HG02870 (cell line): ENCODE measurements around the gene RFTN2.
"Not testable (repeated sequence)": the region's sequence is repeated elsewhere in the genome, so short reads cannot be mapped to it uniquely, and the experiment has no call there.

ENCODE experiments used
- ATAC-seq: cut with Tn5 transposase; IDR thresholded peaks from one replicate; pipeline ENCODE4 v1.9.1; 2021; ENCODE audit warnings: mild to moderate bottlenecking, moderate library complexity; ENCODE audit not compliant: unreplicated experiment

The RFTN2 gene

GRCh38 chr2:197606180-197606579 is 69.2 kb downstream of the RFTN2 start:
- peak; percentile 92 for ATAC-seq

- ATAC-seq = peak; percentile 33
These were observed 71.1 kb downstream of the RFTN2 start for GRCh38 chr2:197604117-197604860.

GRCh38 chr2:197601726-197602125 is 73.7 kb downstream of the RFTN2 start:
- ATAC-seq = no peak

- ATAC-seq = no peak
These were observed 75.1 kb downstream of the RFTN2 start for GRCh38 chr2:197600306-197600705.

- peak; percentile 79 for ATAC-seq
These were observed 76.0 kb downstream of the RFTN2 start for GRCh38 chr2:197599285-197599965.

GRCh38 chr2:197598450-197598849 is 76.9 kb downstream of the RFTN2 start:
- ATAC-seq = no peak

GRCh38 chr2:197597166-197597565 is 78.2 kb downstream of the RFTN2 start:
- ATAC-seq = no peak

GRCh38 chr2:197596766-197597165 is 78.6 kb downstream of the RFTN2 start:
- ATAC-seq = no peak

GRCh38 chr2:197591339-197592072 is 83.9 kb downstream of the RFTN2 start:
- ATAC-seq = no peak

- not testable (repeated sequence) for ATAC-seq
These were observed 88.1 kb downstream of the RFTN2 start for GRCh38 chr2:197587255-197587654.

- not testable (repeated sequence) for ATAC-seq
These were observed 95.2 kb downstream of the RFTN2 start for GRCh38 chr2:197580166-197580565.

GRCh38 chr2:197578294-197578693 is 97.1 kb downstream of the RFTN2 start:
- ATAC-seq = not testable (repeated sequence)

GRCh38 chr2:197577446-197577845 is 97.9 kb downstream of the RFTN2 start:
- no peak for ATAC-seq

GRCh38 chr2:197576631-197577030 is 98.8 kb downstream of the RFTN2 start:
- ATAC-seq = no peak

GRCh38 chr2:197575987-197576386 is 99.4 kb downstream of the RFTN2 start:
- ATAC-seq = no peak

- ATAC-seq = no peak
These were observed 101.8 kb downstream of the RFTN2 start for GRCh38 chr2:197573608-197574007.

GRCh38 chr2:197571627-197572271 is 103.6 kb downstream of the RFTN2 start:
- ATAC-seq = no peak

GRCh38 chr2:197560146-197560665 is 115.2 kb downstream of the RFTN2 start:
- no peak for ATAC-seq

- ATAC-seq = no peak
These were observed 115.7 kb downstream of the RFTN2 start for GRCh38 chr2:197559681-197560080.

GRCh38 chr2:197558393-197558792 is 117.0 kb downstream of the RFTN2 start:
- ATAC-seq = no peak

GRCh38 chr2:197556456-197556855 is 118.9 kb downstream of the RFTN2 start:
- no peak for ATAC-seq
